HG03442 (cell line): Measurements from ENCODE around the gene THAP5.

Source experiments
- ATAC-seq: cut with Tn5 transposase; IDR thresholded peaks from one replicate; pipeline ENCODE4 v1.9.1; 2021; ENCODE audit warnings: mild to moderate bottlenecking, moderate library complexity; ENCODE audit not compliant: unreplicated experiment

The THAP5 gene, protein sequence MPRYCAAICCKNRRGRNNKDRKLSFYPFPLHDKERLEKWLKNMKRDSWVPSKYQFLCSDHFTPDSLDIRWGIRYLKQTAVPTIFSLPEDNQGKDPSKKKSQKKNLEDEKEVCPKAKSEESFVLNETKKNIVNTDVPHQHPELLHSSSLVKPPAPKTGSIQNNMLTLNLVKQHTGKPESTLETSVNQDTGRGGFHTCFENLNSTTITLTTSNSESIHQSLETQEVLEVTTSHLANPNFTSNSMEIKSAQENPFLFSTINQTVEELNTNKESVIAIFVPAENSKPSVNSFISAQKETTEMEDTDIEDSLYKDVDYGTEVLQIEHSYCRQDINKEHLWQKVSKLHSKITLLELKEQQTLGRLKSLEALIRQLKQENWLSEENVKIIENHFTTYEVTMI

DNA sequence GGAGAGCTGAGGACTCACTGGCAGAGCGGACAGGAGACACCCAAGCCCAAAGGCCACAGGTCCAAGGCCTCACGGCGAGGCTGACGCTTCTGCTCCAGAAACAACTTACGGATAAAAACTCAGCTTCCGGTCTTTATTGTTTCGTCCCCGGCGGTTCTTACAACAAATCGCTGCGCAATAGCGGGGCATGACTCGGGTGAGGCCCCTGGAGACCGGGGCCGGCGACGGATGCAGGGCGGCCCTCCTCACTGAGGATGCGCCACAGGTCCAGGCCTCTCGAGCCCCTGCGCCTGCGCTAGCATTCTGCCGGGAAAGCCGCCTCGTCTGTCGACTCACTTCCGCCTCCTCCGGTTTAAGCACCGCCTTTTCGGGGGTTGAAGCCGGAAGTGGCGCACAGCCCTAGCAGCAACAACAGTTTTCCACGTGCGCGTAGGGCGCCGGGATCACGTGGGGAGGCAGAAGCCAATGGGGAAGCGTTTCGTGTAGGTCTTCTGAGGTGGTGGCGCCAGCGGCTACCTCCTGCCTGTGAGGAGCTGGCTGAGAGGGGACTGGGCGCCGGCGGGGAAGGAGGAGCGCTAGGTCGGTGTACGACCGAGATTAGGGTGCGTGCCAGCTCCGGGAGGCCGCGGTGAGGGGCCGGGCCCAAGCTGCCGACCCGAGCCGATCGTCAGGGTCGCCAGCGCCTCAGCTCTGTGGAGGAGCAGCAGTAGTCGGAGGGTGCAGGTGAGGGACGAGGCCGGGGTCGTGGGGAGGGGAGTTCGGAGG is at the start of gene THAP5, which contains the start of gene DNAJB9:
THAP5 (minus strand) TSS at position 326 of the 765 bp plus-strand sequence; CDS start at position 189, 137 bp downstream.
DNAJB9 (plus strand) TSS at position 494 of the 765 bp plus-strand sequence. CDS start 1,853 bp downstream, outside the sequence.
- ATAC-seq, result peak; percentile 93

DNA sequence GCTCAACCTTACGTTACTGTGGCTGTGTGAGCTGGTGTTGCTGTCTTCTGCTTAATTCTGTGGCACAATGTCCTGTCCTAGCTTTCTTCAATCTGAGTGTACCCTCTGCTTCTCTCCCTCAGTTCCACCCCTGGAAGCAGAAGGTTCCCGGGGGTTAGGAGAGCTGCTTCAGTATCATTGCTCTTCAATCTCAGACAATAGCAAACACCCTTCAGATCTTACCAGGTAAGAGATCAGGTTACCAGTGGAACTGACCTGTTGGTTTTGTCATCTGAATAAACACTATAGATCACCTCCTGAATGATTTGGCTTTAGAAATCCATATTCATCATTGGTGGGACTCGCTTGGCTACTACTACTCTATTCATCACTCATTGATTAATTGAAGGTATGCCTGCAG is 48.5 kb upstream of the THAP5 start:
- no peak for ATAC-seq

DNA sequence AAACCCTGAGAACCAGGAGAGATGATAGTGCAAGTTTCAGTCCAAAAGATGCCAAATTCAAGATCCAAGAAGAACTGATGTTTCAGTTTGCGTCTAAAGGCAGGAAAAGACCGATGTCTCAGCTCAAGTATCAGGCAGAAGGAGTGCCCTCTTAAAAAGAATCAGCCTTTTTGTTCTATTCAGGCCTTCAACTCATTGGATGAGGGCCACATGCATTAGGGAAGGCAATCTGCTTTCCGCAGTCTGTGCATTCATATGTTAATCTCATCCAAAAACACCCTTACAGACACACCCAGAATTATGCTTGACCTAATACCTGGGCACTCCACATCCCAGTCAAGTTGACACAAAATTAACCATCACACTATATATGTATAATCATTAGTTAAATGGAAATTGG is 45.4 kb upstream of the THAP5 start:
- no peak for ATAC-seq

DNA sequence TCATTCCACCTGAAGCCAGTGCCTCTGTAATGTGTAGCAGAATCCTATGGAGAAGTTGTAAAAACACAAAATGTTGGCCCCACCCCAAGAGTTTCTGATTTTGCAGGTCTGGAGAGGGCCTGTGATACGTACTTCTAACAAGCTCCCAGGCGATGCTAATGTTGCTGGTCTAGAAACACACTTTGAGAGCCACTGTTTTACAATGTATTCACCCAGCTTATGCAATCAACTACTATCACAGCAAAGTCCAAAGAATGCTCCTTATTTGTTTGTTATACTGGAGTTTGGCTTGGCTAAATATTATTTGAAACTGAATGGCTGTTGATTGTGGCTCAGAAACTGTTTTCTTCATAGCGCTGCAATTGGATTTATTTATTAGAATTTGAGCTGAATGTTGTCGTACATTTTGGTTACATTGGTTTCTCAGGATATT is 44.5 kb upstream of the THAP5 start:
- ATAC-seq, result no peak

DNA sequence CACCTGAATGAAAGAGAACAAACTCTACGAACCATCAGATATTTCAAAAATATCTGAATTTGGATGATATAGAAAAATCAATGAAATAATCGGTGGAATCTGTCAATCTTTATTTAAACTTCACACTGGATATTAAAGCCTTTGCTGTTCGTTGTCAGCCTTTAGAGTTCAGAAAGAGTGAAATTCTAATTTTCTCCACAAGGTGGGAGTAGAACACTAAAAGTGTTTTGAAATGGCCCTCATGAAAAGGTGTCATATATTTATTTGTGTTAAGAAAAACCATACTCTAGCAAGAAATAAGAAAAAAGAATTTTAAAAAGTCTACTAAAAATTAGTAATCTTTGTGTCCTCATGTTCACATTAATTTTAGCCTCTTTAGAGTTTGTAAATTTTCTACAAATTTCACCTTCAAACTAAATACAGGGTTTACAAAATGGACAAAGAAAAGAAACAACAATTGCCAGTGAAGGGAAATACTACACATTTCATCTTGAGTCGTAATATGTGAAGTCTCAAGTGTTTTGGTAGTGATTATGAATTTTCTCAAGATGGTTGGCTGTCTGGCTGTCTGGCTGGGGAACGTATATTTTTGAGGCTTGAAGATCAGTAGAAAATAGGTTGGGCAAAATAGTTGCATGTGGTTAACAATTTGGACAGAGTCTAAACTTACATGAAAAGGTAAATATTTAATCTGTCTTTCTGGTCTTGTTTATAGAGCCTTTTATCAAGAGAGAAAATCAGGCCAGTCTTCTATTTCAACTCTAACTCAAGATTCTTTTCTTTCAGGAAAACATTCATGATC is 43.8 kb upstream of the THAP5 start:
- ATAC-seq, result peak; percentile 80

DNA sequence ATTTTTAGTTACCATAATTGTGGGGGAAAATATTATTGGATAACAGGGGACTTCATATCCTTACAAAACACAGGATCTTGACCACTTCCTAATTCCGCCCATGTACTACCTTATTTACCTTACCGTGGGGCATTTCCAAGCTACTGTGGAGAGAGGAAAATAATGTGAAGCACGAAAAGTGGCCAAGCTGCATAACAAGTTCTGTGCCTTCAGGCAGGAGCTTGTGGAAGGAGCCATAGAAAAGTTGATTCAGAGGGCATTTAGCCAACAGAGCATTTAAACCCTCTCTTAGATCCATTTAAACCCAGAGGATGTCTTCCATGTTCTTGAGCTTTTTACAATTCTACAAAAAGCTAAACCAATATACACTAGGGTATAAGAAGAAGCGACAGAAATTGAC is 41.8 kb upstream of the THAP5 start:
- no peak for ATAC-seq

DNA sequence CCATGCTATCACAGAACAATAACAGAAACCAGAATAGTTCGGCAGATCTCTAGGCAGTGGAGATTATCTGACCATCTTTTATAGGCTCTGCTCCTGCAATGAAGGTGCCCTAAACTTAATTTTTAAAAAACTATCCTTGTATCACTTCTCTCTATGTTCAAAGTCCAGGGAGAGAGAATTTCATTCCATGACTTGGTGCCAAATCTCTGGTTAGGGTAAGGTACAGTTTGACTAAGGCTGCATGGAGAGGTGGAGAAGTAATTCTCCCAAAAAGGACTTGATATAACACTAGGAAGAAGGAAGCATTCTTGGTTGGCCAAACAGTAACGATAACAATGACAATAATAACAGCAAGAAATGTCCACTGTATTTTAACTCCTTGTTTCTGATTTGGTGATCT is 40.1 kb upstream of the THAP5 start:
- no peak for ATAC-seq

DNA sequence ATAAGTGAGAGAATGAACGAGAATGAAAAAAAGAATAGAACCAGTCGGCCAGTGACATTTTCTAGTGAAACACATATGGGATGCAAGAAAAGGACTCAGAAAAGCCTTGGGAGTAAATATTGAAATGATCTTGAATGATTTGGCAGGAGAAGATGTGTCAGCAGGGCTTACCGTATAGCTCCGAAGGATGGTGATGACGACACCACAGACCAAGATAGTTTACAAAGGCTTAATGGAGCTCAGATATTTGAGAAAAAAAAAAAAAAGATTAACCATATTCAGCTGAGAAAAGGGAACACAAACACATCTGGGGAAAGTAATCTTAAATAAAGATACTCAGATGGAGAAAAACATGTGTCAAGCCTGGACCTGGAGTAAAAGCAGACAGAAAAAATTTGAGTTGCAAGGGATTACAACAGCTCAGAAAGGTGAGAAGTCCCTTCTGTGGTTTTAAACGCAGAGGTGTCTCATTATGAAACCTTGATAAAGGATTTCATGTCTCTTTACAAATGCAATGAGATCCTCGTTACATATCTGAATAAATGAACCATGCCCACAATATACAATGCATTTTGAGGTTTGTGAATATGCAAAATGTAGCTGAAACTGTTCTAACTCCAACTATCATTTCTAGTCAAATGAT is 36.2 kb upstream of the THAP5 start:
- ATAC-seq, result peak; percentile 67

DNA sequence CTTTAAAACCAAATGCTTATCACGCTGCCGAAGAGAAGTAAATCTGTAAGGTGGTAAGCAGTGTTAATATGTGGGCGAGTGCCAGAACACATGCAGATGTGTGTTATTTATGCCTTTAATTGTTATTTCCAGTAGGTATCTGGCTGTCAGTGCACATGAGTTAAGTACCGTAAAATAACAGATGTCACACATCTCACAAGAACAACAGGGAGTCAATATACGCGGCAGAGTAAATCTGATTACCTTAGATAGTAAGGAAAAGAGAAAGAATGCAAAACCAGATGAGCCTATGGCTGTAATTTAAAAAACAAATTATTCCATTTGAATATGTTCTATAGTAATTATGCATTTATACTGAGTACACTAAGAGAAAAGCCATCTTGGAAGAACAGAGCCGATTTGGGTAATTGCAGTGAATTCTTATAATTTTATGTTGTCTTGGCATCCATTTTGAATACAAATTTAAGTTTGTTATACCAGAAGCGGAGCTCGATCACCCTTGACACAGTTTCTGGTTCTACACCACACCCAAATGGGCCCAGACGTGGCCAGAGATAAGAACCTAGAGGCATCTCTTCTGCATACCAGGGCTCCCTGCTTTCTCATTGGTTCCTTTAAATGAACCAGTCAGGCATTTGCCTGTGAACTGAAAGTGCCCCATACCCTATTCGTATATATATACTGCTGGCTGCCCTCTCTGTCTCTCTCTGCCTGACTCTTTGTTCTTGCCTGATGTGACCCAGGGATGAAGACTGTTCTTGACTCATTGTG is 35.0 kb upstream of the THAP5 start:
- ATAC-seq, result no peak

DNA sequence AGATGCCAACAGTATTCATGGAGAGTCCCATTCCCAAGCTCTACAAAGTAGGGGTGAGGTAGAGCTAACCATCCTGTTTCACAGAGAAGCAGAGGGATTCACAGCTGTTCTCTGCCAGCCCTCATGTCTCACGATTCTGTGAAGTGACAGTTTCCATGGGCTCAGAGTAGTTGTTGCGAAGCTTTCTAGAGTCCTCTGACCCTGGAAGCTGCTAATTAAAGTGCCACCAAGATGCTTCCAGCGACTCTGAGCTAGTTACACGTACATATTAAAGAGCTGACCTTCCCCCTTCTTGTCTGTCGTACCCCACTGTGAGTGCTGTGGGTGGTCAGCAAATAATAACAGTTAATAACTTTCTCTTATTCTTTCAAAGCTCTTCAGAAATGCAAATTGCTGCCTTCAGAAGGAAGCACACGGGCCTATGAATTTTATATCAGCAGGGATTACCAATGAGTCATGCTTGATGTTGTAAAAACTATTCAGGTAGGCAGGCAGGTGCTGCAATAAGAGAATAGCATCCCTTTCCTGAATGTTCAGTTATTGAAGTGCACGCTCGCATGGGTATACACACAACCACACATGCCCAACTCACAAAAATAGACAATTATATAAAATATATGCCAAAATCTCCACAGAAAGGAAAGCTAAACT is 34.3 kb upstream of the THAP5 start:
- no peak for ATAC-seq

DNA sequence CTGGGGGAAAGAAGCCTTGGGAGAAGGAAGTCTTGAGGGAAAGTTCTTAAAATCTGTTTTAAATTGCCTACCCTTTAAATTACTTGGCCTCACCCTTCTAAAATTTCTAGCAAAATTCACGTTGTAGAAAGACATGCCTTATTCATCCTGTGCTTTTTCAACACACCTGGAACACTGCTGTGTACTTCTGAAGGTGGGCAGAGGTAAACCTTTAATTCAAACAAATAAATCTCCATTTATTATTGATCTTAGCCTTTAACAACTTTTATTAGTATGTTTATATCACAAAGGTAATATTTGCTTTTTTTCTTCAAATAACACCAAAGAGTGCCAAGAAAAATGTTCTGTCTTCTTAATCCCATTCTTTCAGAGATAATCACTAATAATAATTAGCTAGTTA is 30.9 kb upstream of the THAP5 start:
- no peak for ATAC-seq

DNA sequence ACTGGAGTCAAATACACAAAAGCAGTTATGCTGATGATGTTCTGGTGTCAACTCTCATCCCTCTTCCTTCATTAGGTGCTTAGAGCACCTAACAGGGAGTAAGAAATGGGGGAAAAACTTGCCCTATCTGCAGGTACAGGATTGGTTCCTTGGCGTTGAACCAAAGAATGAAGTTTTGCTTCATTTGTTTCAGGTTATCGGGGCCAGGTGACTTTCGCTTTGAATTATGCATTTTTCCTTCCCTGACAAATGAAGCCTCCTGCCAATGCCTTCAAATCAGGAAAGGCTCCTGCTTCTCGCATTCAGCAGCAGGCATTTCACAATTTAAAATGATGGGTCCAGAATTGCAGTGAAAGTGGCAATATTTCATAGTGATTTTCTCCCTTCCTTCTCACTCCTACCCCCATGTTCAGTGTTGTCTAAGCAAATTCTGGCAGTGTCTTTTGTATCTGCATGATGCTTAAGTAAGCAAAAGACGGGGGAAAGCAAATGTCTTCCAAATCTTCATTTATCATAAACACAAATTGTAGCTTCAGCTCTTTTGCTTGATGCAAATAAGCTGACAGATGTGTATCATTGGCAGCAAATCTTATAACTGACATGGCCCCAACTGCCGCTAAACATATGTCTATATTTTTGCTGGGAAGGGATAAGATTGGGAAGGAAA is 29.5 kb upstream of the THAP5 start:
- ATAC-seq, result no peak

DNA sequence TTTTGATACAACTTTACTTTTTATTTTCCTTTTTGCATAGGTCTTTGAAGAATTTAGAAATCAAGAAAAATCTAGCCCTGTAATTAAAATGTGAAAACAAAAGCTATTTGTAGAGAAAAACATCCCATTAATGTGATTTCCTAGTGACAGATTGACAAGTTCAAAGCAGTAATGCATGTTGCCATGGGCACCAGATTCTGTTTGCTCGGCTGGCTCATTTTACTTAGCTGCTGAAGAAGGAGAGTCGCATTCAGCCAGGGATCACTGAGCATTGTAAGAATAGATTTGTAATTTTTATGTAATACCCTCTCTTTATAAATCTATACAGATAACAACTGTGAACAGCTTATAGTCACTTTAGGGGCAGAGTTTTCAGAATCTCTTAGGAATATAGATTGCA is 28.6 kb upstream of the THAP5 start:
- no peak for ATAC-seq

DNA sequence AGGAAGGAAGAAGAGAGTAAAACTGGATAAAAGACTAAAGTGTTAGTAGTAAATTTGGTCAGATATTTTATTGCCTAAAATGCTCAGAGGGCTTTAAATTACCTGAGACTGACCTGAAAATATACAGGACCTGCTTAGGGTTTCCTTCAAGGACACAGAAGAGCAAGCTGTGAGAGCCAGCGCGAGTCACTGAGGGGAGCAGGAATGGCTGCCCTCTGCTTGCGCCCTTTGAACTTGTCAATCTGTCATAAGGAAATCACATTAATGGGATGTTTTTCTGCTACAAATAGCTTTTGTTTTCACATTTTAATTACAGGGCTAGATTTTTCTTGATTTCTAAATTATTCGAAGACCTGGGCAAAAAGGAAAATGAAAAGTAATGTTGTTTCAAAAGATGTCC is 27.1 kb upstream of the THAP5 start:
- no peak for ATAC-seq

DNA sequence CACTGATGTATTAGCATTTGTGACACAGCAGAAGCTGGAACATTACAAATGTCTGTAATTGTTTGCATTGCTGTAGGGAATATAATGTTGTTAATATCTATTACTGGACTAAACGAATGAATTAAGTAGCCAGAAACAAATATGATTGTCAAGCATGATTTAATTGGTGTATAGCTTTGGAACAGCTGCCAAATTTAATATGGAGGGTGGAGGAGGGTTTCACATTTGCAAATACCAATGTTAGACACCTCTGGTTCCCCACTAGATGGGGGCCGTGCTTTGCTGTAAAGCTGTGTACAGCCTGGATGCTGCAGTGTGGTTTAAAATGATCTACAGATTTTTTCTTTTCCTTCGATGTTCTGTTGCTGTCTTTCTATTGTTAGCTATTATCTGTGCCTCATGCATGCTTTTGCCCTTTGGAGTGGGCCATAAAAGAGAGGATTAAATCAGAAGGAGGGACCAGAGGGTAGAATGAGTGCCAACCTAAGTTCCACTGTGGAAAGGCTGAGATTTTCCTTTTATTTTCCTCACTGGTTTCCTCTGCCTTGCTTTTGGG is 23.2 kb upstream of the THAP5 start:
- no peak for ATAC-seq

DNA sequence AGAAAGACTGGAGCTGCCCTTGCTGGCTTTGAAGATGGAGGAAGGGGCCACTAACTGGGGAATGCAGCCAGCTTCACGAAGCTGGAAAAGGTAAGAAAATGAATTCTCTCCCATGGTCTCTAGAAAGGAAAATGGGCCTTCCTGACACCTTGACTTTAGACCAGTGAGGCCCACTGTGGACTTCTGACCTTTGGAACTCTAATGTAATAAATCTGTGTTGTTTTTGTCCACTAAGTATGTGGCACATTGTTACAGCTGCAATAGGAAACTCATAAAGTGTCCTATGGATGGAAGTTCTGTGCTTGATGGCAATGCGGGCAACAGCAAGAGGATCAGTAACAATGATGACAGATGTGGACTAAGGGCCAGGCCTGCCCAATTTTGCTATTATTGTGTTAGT is 21.1 kb upstream of the THAP5 start:
- no peak for ATAC-seq

DNA sequence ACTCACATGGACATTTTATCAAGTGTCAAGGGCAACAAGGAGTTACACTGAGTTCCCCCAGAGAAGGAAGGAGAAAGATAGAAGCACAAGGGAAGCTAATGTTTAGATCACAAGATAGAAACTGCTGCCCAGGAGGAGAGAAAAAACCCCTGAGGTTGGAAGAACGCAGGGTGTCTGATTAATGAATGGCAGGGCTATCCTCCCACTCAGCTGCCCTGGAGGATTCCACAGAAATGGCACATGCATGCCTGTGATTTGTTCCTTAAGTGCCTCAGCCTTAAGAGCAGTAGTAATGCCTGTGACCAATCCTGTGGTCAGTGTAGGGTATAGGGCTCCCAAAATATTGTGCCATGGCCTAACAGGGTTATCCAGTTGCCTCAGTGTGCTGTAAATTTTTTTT is 20.4 kb upstream of the THAP5 start:
- no peak for ATAC-seq

DNA sequence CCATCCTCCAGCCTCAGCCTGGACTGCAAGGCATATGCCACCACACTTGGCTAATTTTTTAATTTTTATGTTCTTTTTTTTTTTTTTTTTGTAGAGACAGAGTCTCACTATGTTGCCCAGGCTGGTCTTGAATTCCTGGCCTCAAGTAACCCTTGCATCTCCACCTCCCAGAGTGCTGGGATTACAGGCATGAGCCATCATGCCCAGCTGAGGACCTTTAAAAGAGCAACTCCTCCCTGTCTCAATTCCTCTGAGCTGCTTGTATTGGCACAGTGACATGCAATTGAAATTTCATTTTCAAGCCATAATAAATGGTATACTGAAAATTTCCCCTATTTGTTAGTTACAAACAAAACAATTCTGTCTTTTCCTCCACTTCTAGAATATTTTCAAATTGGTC is 19.7 kb upstream of the THAP5 start:
- no peak for ATAC-seq

DNA sequence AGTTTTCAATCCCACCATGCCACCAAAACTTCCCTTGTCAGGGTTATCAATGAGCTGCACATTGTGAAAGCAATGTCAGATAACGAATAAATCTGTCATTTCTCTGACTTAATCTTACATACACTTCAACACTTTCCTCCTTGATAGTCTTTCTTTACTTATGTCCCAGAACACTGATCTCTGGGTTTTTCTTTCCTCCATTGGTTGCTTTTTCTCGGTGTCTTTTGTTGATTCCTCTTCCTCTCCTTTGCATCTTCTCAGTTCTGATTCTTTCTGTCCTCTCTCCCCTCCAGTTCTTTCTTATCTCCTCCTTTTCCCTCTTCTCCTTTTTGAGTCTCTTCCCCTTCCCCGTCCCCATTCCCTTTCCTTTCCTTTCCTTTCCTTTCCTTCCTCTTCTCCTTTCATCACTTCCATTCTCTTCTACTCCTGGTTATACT is 16.8 kb upstream of the THAP5 start:
- no peak for ATAC-seq
